ENCODE results near the gene FBXO33. TPM values are rescaled to one million over a fixed set of nuclear protein-coding genes. Genes with fewer than 3 reads are reported as not detected.
"Not testable (repeated sequence)": the region's sequence is repeated elsewhere in the genome, so short reads cannot be mapped to it uniquely, and the experiment has no call there.

The FBXO33 gene
- total RNA-seq, 1 experiment from 2014 or later = 16.0 TPM

- peak; percentile 60 for DNase-seq (ENCODE audit: low read depth)
These were observed 57.4 kb downstream of the FBXO33 start for GRCh38 chr14:39374851-39375250.

GRCh38 chr14:39372656-39373055 lies 59.6 kb downstream of the FBXO33 start:
- no peak for DNase-seq (ENCODE audit: low read depth)

- no peak for DNase-seq (ENCODE audit: low read depth)
These were observed 61.8 kb downstream of the FBXO33 start for GRCh38 chr14:39370415-39370814.

- no peak for DNase-seq (ENCODE audit: low read depth)
These were observed 63.2 kb downstream of the FBXO33 start for GRCh38 chr14:39369029-39369428.

- peak; percentile 51 for DNase-seq (ENCODE audit: low read depth)
These were observed 63.8 kb downstream of the FBXO33 start for GRCh38 chr14:39368261-39368959.

GRCh38 chr14:39367387-39367751 lies 64.9 kb downstream of the FBXO33 start:
- no peak for DNase-seq (ENCODE audit: low read depth)

GRCh38 chr14:39366460-39367386 lies 65.5 kb downstream of the FBXO33 start:
- DNase-seq (ENCODE audit: low read depth) = no peak

GRCh38 chr14:39365354-39365753 lies 66.9 kb downstream of the FBXO33 start:
- DNase-seq (ENCODE audit: low read depth) = no peak

- DNase-seq (ENCODE audit: low read depth) = no peak
These were observed 67.7 kb downstream of the FBXO33 start for GRCh38 chr14:39364509-39364908.

- not testable (repeated sequence) for DNase-seq (ENCODE audit: low read depth)
These were observed 70.7 kb downstream of the FBXO33 start for GRCh38 chr14:39361556-39361955.

- DNase-seq (ENCODE audit: low read depth) = no peak
These were observed 71.9 kb downstream of the FBXO33 start for GRCh38 chr14:39360316-39360715.

GRCh38 chr14:39359069-39359468 lies 73.2 kb downstream of the FBXO33 start:
- not testable (repeated sequence) for DNase-seq (ENCODE audit: low read depth)

- no peak for DNase-seq (ENCODE audit: low read depth)
These were observed 80.5 kb downstream of the FBXO33 start for GRCh38 chr14:39351708-39352107.

GRCh38 chr14:39350866-39351265 lies 81.4 kb downstream of the FBXO33 start:
- no peak for DNase-seq (ENCODE audit: low read depth)

Other genes with a start within 250 kb of the FBXO33 start
- gene MIA2, start 198.5 kb downstream of the FBXO33 start, total RNA-seq (2014; rRNA removed; shearing (Covaris generic)) = 7.4 and 8.4 TPM in 2 replicates